WTC11 (cell line): ENCODE data around the gene CD44. TPM values are rescaled to one million over a fixed set of nuclear protein-coding genes. Genes with fewer than 3 reads are reported as not detected.

Experiments used
- ATAC-seq: fragments of 200-7000 bp; cut with Tn5 transposase; 2 replicates; pipeline ENCODE4 v1.10.0; 2021; ENCODE audit warnings: mild to moderate bottlenecking, moderate library complexity
- CTCF ChIA-PET: fragments of 300-600 bp; sonication (Branson Sonifier 250); formaldehyde crosslinking; loops from one replicate; lab custom pipeline; 2021; ENCODE audit warnings: antibody characterized with exemption; lab: Charles Lee
- POLR2A ChIA-PET: fragments of 350-600 bp; sonication (Branson Sonifier 250); formaldehyde crosslinking; loops from one replicate; lab custom pipeline; 2021; ENCODE audit warnings: antibody characterized with exemption; lab: Charles Lee
- DNase-seq: peaks from one replicate; pipeline ENCODE4 v3.0.0; 2021; ENCODE audit warnings: low spot score
- H3K27ac Mint-ChIP-seq: 2 replicates; pipeline ENCODE4 v1.8.0; 2021; ENCODE audit warnings: mixed read lengths
- H3K27me3 Mint-ChIP-seq: 2 replicates; pipeline ENCODE4 v1.8.0; 2021; ENCODE audit warnings: low read depth, mild to moderate bottlenecking, moderate library complexity, mixed read lengths
- H3K36me3 Mint-ChIP-seq: 2 replicates; pipeline ENCODE4 v1.8.0; 2021; ENCODE audit warnings: mixed read lengths
- H3K4me1 Mint-ChIP-seq: 2 replicates; pipeline ENCODE4 v1.8.0; 2022; ENCODE audit warnings: mixed read lengths
- H3K4me3 Mint-ChIP-seq: 2 replicates; pipeline ENCODE4 v1.8.0; 2021; ENCODE audit warnings: mild to moderate bottlenecking, moderate library complexity, mixed read lengths
- H3K9me3 Mint-ChIP-seq: 2 replicates; pipeline ENCODE4 v1.8.0; 2021; ENCODE audit warnings: mixed read lengths
- AFF4 ChIP-seq: sonication (generic); formaldehyde crosslinking; IDR thresholded peaks from 2 replicates; pipeline ENCODE4 v1.8.1; 2023; ENCODE audit warnings: mild to moderate bottlenecking, missing genetic modification reagents, borderline replicate concordance
- ATF1 ChIP-seq: sonication (generic); formaldehyde crosslinking; IDR thresholded peaks from 2 replicates; pipeline ENCODE4 v1.8.1; 2023; ENCODE audit warnings: mild to moderate bottlenecking, moderate library complexity, missing genetic modification reagents
- ATF6 ChIP-seq: sonication (generic); formaldehyde crosslinking; IDR thresholded peaks from 2 replicates; pipeline ENCODE4 v1.8.1; 2023; ENCODE audit warnings: mild to moderate bottlenecking, missing genetic modification reagents
- ESRRA ChIP-seq: sonication (generic); formaldehyde crosslinking; IDR thresholded peaks from 2 replicates; pipeline ENCODE4 v1.8.1; 2022; ENCODE audit warnings: mild to moderate bottlenecking, missing genetic modification reagents, borderline replicate concordance
- FOXP4 ChIP-seq: sonication (generic); formaldehyde crosslinking; IDR thresholded peaks from 2 replicates; pipeline ENCODE4 v1.8.0; 2022; ENCODE audit warnings: mild to moderate bottlenecking, missing genetic modification reagents
- GRHL2 ChIP-seq: fragments of 250-450 bp; sonication (Bioruptor Pico); IDR thresholded peaks from 2 replicates; pipeline ENCODE4 v1.8.0; 2022; ENCODE audit warnings: mild to moderate bottlenecking, moderate library complexity; ENCODE audit not compliant: insufficient replicate concordance, severe bottlenecking
- HMGA2 ChIP-seq: fragments of 250-450 bp; sonication (Bioruptor Pico); IDR thresholded peaks from 2 replicates; pipeline ENCODE4 v1.4.0; 2021; ENCODE audit warnings: mild to moderate bottlenecking, moderate library complexity
- JAZF1 ChIP-seq: fragments of 250-450 bp; sonication (Bioruptor Pico); IDR thresholded peaks from 2 replicates; pipeline ENCODE4 v1.9.0; 2021; ENCODE audit warnings: moderate library complexity, mild to moderate bottlenecking, inconsistent platforms
- MAX ChIP-seq: sonication (generic); formaldehyde crosslinking; IDR thresholded peaks from 2 replicates; pipeline ENCODE4 v1.8.0; 2022; ENCODE audit warnings: mild to moderate bottlenecking, missing genetic modification reagents
- MLX ChIP-seq: sonication (generic); formaldehyde crosslinking; IDR thresholded peaks from 2 replicates; pipeline ENCODE4 v1.8.1; 2023; ENCODE audit warnings: mild to moderate bottlenecking, missing genetic modification reagents, moderate library complexity
- NFE2L1 ChIP-seq: sonication (generic); formaldehyde crosslinking; IDR thresholded peaks from 2 replicates; pipeline ENCODE4 v1.8.1; 2023; ENCODE audit warnings: missing genetic modification reagents
- NFYB ChIP-seq: sonication (generic); formaldehyde crosslinking; conservative IDR thresholded peaks from 2 replicates; pipeline ENCODE4 v1.8.0; 2022; ENCODE audit warnings: low read depth, missing genetic modification reagents
- NR3C1 ChIP-seq: sonication (generic); formaldehyde crosslinking; conservative IDR thresholded peaks from 2 replicates; pipeline ENCODE4 v1.8.1; 2023; ENCODE audit warnings: low read depth, mild to moderate bottlenecking, missing genetic modification reagents
- PRRX2 ChIP-seq: fragments of 250-450 bp; sonication (Bioruptor Pico); IDR thresholded peaks from 2 replicates; pipeline ENCODE4 v1.8.0; 2021; ENCODE audit warnings: mild to moderate bottlenecking
- USF1 ChIP-seq: sonication (generic); formaldehyde crosslinking; IDR thresholded peaks from 2 replicates; pipeline ENCODE4 v1.8.0; 2022; ENCODE audit warnings: mild to moderate bottlenecking, missing genetic modification reagents
- ZMAT4 ChIP-seq: fragments of 250-450 bp; sonication (Bioruptor Pico); IDR thresholded peaks from 2 replicates; pipeline ENCODE4 v1.9.0; 2021; ENCODE audit warnings: mild to moderate bottlenecking
- ZNF232 ChIP-seq: sonication (generic); formaldehyde crosslinking; IDR thresholded peaks from 2 replicates; pipeline ENCODE4 v1.8.0; 2022; ENCODE audit warnings: mild to moderate bottlenecking, missing genetic modification reagents
- ZNF263 ChIP-seq: sonication (generic); formaldehyde crosslinking; IDR thresholded peaks from 2 replicates; pipeline ENCODE4 v1.8.1; 2022; ENCODE audit warnings: low read depth, mild to moderate bottlenecking, moderate library complexity, missing genetic modification reagents
- ZNF423 ChIP-seq: fragments of 250-450 bp; sonication (Bioruptor Pico); IDR thresholded peaks from 2 replicates; pipeline ENCODE4 v2.1.2; 2022; ENCODE audit warnings: mild to moderate bottlenecking, moderate library complexity
- total RNA-seq: library from RNA; stranded (reverse); gene quantifications from 3 replicates; pipeline ENCODE4 v1.2.3, GENCODE V29; 2021

The CD44 gene
- total RNA-seq, 1 experiment from 2014 or later, result 12.0 TPM

GRCh38 chr11:35247863-35248262, 108.9 kb downstream of the CD44 start:
- DNase-seq, result no peak
- no peaks in the 10 kb centered on the region for H3K27me3 Mint-ChIP-seq

GRCh38 chr11:35248558-35249323, 109.8 kb downstream of the CD44 start:
- Mint-ChIP-seq H3K4me1 (no peaks in the 10 kb centered on the region), H3K27ac (no peak overlapping the region), H3K27me3 (no peaks in the 10 kb centered on the region), H3K9me3 (no peaks in the 10 kb centered on the region), H3K36me3 (no peaks in the 10 kb centered on the region), H3K4me3 (no peak overlapping the region)
- no peak for DNase-seq
- ATAC-seq, result no peak
- ChIA-PET POLR2A (no interaction called here), CTCF (no interaction called here)
- no peak for TF ChIP-seq ZMAT4 (CRISPR knock-in tag)
- no peak for TF ChIP-seq NR3C1 (CRISPR knock-in tag)
- TF ChIP-seq AFF4 (CRISPR knock-in tag), result no peak
- TF ChIP-seq HMGA2 (CRISPR knock-in tag), result no peak
- TF ChIP-seq MLX (CRISPR knock-in tag), result no peak
- TF ChIP-seq NFE2L1 (CRISPR knock-in tag), result no peak
- no peak for TF ChIP-seq FOXP4 (CRISPR knock-in tag)
- no peak for TF ChIP-seq GRHL2 (CRISPR knock-in tag)
- TF ChIP-seq ATF1, result no peak
- TF ChIP-seq NFYB (CRISPR knock-in tag), result no peak
- TF ChIP-seq ATF6, result no peak
- TF ChIP-seq MAX (CRISPR knock-in tag), result no peak
- TF ChIP-seq ZNF423, result no peak
- no peak for TF ChIP-seq USF1 (CRISPR knock-in tag)

More at GRCh38 chr11:35247863-35248262, 108.9 kb downstream of the CD44 start:
- Mint-ChIP-seq H3K4me3 (no peak overlapping the region), H3K27ac (no peak overlapping the region), H3K9me3 (no peaks in the 10 kb centered on the region), H3K4me1 (no peaks in the 10 kb centered on the region), H3K36me3 (no peaks in the 10 kb centered on the region)
- CTCF ChIA-PET, result no interaction called here
- ATAC-seq, result no peak
- no peak for TF ChIP-seq ESRRA (CRISPR knock-in tag)
- no peak for TF ChIP-seq ZNF232 (CRISPR knock-in tag)
- TF ChIP-seq ZNF263 (CRISPR knock-in tag), result no peak
- TF ChIP-seq PRRX2 (CRISPR knock-in tag), result no peak
- TF ChIP-seq JAZF1 (CRISPR knock-in tag), result no peak
- POLR2A ChIA-PET, result no interaction called here
